GM20431 (cell line): ENCODE measurements around the gene UNC5C.

Source experiments
- in situ Hi-C: fragments of 300-500 bp; cut with MseI, MboI; formaldehyde crosslinking; loops from one replicate; pipeline ENCODE4 v1.15.0; 2020; ENCODE audit warnings: low sequenced_read_pairs; ENCODE audit not compliant: unreplicated experiment

The UNC5C gene

DNA sequence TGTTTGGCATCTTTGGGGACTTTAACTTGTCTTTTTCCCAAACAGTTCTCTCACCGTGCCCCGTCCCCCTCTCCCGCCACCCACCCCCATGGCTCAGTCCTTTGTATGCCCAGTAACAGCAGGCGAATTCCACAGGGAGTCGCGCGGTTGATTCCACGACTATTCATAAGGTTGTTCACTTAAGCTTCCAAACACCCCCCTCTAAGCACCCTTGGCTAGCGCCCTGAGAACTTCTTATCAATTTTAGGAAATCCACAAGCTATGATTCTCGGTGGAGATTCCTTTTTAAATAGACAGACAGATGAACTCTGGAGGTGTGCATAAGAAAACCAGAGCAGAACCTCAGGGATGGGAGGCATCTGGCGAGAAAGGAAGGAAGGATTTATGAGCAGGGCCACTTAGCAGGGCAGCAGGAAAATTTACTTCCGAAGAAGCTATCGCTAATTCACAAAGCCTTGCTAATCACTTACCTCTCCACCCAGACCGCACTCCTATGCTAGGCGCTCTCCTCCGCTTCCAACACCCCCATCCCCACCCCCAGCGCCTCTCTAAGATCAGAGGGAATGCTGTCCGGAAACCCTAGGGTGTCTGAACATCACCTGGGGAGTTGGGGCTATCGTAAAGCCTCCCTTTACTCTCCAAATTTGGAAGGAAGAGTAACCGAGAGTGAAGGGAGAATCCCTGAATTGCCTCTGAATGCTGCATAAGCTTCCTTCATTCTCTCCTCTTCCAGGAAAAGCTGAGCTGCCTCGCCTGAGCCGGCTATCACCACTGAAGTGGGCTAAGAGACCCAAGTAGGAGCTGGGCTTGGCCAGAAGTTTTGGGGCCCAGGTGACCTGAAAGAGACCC is 1.7 kb downstream of the UNC5C start:
- in situ Hi-C loops, result no loop called here

DNA sequence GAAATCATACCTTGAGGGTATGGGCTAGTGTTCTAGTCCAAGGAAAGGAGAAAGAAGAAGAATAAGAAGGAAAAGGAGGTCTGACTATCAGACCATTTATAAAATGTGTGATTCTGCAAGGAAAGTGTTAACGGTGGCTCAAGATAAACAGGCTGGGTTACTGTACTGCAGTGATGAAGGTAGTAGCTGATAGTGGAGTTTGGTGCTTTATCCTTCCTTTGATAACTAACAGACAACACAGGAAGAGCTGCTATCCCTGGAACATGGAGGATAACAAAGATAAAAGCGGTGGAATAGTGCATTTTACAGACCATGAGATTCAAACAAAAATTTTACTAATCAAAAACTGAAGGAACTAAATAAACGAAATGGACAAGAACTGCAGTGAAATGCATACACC is 2.6 kb downstream of the UNC5C start:
- in situ Hi-C loops, result no loop called here

DNA sequence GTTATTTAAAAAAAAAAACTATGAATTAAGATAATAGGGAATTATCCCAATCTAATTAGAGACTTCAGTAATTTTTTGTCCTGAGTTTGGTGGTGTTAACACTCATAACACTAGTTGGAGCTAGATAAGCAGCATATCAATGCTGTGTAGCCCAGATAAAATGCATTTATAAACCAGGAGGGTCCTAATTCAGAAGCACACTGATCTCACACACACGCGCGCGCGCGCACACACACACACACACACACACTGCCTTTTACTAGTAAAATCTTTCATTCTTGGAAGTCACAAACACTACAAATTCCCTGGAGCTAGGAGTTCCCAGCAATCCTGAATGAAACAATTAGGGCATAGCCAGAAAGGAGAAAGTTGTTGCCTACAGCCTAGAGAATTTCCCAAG is 3.2 kb downstream of the UNC5C start:
- in situ Hi-C loops, result no loop called here

DNA sequence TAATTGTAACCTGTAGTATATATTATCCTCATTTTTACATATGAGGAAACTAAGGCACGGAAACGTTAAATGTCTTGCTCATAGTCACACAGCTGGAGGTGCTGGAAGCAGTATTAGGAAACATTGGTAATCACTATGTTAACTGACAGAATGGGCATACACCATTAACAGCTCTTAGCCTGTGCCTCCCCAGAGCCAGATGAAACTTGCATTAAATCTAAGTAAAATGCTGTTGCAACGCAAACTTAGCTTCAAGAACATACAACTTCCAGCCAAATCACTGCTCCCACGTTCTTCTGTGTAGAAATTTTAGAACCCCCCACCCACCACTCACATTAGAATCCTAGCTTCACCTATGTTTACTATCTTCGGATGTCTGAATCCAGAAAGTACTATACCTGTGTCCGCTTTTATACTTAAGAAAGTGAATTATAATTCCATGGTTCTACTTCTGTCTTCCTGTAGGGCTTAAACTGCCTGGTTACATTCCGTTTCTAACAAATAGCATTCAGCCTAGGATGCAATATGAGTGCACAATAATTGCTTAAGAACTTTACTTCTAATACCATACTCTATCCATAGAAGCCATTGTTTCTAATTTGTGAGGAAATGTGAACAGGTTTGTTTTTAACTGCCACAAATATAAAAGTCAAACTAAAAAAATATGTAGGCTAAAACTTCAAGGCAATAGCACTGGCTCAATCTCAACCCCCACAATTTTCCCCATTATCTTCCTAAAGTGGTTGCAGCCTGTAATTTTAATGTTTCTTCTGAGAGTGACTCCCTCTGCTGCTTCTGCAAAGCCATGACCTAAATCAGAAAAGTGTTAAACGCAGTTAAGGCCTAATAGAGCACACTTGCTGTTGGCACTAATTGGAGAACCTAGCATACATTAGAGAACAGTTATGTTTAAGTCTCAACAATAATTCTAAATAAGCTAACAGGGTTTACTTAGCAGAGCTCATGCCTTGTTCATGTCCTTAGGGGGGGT is 4.4 kb downstream of the UNC5C start:
- in situ Hi-C loops, result no loop called here

DNA sequence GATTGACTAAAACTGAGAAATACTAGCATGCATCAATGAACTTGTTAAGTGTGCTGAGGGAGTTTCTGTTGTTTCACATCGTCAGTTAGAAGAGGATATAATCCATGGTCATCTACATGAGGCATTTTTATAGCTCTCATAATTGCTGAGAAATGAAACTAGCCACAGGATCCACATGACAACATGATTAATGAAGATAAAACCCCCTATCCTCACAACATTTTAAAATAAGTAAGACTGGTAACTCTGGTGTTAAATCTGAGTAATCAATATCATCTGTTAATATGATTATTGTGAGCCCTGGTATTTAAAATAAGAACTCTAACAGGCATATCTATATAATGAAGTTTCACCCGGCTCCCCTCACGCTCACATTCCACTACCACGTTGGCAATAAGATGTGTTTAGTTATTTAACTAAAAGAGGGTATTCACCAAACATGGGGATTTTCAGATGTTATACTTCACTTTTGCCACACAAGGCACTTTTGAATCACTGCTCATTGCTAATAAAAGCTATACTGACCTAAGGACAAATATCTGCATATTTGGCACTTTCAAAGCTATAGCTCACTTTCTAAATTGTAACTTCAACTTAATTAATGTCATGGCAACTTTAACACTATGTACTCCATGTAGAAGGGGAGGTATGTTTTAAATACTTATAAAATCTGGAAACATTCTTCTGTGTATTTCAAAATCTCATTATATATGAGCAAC is 6.7 kb downstream of the UNC5C start:
- in situ Hi-C loops, result no loop called here

DNA sequence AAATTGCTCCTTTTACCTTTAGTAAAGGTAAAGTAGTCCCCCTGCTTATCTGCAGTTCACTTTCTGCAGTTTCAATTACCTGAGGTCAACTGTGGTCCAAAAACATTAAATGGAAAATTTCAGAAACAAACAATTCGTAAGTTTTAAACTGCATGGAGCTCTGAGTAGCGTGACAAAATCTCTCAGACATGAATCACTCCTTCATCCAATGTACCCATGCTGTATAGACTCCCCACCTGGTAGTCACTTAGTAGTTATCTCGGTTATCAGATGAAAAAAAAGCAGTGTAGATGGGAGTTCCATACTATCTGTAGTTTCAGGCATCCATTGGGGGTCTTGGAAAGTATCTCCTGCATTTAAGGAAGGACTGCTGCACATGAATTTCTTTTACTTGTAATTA is 7.7 kb downstream of the UNC5C start:
- in situ Hi-C loops, result no loop called here

DNA sequence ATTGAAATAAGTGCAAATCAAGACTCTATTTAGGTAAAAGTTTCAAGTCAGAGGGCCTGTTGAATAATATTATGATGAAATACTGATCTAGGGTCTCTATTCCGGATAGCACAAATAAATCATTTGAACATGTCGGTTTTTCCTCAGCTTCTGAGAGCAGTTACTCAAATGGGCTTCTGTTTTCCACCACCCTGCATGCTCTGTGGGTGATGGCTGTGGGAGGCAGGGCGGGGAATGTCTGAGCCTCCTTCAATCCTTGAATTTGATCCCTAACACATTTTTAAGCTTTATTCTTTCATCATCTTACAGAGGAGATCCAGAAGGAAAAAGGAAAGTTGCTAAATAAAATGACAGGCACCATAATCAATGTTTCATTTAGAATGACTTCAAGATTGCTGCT is 8.5 kb downstream of the UNC5C start:
- in situ Hi-C loops, result no loop called here

DNA sequence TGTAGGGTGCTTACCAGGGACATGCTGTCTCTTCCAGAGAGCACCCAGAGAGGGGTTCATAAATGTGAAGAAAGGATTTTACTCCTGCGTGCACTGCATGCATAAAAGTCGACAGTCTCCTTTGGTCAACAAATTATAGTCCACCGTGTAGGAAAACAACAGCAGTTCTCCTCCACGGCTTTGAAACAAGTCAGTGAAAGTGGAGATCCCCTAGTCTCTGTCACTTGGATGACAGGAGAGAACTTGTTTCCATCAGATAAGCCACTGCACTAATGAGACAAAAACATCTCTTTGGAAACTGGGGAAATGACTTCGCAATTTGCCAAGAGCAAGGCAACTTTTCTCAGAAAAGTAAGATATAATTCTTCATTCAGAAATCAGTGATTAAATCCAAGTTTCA is 9.7 kb downstream of the UNC5C start:
- in situ Hi-C loops, result no loop called here

DNA sequence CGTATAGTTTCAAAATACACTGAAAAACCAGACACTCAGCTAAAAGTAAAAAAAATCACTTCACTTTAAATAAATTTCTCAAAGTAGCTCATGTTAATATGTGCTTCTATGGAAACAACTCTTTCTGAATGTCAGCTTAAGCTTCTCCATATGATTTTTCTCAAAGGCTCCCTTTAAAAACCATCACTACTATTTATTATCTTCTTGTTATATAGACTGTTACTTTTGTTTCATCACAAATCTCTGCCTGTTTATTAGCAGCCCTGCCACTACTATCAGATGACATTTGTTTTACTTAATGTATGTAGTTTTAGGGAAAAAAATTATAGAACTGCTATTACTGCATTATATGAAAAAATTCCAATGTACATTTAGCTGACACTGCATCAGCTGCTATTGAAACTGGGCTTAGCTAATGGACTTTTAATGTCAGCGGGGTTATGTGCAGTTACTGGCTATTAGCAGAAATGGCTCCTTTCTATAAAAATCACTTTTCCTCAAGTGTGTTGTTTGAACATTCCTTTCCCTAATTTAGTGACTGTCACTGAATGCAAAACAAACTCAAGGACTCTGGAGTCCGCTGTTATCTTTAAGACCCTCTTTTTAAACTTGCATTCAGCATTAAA is 10.8 kb downstream of the UNC5C start:
- in situ Hi-C loops, result no loop called here

DNA sequence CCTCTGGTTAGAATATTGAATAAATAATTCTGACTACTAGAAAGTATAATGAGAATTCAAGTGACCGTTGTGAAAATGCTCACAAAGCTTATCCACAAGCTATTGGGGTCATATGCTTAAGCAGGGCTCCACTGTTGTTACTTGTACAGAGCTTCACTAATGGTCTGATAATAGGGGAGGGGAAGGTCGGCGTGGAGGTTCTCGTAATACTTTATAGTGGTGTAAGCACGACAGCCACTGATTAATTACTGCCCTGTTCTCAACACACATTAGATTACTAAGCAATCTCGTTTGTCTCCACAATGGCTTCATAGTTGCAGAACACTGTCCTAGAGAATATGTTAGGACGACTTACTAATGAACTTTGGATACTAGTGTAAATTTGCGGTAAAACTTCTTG is 11.6 kb downstream of the UNC5C start:
- in situ Hi-C loops, result no loop called here

DNA sequence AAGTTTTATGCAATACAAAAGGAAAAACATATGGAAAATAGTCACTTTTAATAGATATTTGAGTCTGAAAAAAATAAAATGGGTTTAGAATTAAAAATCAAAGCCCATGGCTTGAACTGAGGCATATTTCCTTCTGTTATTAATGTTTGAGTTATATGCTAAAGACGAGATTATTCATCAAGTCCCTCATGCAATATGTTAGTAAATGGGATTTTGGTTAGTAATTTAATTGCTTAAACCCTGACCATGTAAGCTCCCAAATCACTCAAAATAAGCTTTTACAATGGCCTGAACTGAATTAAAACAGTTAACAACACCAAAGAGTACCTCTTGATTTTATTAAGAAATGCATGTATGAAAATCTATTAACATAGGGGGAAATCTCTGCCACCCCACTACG is 12.1 kb downstream of the UNC5C start:
- in situ Hi-C loops, result no loop called here

DNA sequence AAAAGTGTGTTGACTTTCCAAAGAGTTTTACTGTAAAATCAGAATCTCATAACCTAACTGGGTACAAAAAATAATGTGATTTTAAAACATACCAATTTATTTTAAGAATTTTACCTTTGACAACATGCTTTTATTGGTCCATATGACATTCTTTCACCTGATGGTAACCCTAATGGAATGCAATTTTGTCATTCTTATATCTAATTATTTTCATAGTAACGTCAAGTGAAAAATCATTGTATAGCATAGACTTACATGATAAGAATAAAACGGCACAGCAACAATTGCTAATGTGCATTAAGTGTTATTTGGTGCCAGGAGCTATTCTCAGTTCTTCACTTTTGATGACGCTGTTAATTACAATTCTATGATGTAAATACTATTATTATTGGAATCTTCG is 13.6 kb downstream of the UNC5C start:
- in situ Hi-C loops, result no loop called here

DNA sequence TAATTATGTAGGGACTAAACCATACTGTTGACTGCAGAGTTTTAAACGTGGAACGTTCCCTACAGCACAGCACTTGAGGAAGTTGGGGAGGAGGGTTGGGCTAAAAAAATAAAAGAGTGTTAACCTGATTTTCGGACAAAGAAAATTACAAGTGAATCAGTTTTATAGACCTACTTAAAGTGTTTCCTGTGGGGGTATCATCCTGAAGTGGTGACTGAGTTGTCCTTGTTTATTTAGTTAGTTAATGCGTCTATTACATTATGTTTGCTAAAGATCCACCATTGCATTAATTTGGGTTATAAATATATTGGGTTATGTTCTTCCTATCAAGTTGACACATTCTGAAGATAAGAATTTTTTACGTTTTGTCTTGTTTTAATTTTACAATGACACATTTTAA is 14.7 kb downstream of the UNC5C start:
- in situ Hi-C loops, result no loop called here

DNA sequence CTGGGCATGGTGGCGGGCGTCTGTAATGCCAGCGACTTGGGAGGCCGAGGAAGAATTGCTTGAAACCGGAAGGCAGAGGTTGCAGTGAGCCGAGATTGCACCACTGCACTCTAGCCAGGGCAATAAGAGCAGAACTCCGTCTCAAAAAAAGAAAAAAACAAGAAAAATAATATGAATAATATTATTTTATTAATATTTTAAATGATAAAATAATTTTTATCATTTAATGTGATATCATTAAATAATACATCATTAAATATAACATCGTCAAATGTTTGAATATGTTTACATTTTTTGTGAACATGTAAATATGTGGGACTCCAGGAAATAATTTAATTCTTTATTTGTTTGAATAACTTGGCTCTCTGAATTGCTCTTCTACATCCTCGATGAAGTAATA is 15.5 kb downstream of the UNC5C start:
- in situ Hi-C loops, result no loop called here

DNA sequence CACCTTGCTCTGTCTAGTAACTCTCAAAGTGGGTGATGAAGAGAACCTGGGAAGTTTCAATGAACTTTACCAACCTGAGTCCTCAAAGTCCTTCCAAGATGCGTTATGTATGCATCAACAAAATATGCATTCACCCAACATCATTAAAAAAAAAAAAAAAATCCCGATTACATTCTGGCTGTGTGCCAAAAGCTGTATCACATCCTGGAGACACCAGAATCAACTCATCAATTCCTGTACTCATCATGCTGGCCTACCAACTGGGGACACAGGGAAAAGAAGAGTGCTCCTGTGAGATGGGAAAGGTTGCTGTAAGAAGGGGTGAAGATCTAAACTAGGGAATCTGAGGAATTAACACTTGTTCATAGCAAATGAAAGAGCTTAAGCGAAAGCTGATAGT is 16.5 kb downstream of the UNC5C start:
- in situ Hi-C loops, result no loop called here

DNA sequence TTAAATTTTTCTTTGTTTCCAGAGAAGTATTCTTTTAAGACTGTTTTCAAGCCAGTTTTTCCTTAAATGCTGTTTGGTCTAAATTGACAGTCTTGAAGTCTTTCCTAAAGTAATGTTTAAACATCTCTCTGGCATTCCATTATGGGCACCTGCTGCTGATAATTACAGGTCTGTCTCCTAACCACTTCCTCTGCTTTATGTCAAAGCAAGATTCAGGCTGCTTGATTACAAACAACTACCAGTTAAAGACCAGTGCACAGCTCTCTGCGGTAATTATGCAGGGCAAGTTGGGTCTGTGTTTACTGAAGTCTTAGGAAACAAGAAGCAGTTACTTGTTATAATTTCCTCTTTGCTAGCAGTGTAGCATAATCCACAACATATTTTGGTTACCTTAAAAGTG is 17.6 kb downstream of the UNC5C start:
- in situ Hi-C loops, result no loop called here

DNA sequence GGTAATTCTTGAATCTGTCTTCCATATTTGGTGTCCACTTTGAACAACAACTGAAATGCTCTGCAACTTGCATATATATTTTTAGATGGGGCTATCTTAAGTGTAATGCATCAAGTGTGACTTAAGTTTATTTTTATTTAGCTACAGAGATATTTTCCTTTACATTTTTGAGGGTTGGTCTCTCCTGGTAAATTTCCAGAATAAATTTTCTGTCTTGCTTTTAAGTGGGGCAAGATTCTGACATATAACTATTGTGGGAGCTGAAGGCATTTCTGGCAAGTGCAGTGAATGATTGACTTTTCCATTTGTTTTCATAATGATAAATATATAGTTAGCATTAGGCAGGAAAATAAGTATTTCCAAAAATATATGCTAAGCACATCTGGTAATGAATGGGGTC is 18.8 kb downstream of the UNC5C start:
- in situ Hi-C loops, result no loop called here

DNA sequence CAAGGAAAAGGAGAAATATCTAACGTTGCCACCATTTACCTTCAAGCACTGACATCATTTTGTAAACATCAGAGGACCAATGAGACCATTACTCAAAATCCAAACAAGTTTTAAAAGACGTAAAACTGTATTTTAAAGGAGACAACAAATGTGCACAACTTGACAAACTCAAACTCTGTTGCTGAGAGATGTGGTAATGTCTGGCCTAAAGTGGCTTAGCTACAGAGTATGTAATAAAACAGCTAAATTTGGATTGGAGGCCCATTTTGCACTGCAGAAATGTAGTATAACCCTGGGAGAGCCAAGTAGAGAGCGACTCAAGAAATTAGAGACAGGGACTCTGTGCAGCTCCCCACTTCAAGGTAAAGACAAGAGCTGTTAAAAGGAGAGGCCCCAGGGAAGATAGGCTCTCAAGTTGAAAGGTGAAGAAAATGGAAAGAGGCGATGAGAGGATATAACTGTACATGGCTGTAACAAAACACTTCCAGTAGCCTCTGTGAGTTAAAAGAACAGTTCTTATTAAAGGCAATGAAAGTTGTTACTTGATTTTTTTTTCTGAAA is 20.3 kb downstream of the UNC5C start:
- in situ Hi-C loops, result no loop called here

DNA sequence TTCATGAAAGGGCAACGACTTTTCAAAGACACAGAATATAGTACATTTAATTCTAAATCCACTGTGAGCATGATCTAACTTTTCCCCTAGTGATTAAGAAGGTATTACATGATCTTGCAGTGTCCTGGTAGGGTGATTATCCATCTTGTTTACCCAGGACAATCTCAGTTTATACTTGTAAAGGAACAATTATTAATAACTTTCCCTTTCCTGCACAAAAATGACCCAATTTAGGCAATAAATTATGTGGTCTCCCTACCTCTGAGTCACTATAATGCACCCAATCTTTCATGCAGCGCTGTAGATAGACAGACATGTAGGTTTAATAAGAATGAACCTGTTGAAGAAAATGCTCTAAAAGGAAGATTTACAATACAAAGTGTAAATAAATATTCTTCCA is 22.7 kb downstream of the UNC5C start:
- in situ Hi-C loops, result no loop called here

DNA sequence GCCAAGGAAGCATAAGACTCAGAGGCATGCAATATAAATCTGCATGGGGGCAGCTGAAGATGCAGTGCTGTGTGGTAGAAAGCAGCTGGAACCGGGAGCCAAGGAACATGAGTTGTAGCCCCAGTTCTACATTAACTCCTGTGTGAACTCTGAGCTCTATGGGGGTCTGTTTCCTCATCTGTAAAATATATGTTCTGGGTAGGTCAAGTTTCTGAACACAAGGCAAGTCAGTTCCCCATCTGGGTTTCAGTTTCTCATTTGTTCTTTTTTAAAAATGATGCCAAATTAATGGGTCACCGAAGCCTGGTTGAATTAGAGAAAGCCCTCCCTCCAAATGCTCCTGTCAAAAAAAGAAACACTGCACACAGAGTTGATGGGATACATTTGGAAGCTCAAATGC is 24.0 kb downstream of the UNC5C start:
- in situ Hi-C loops, result no loop called here
